ENCODE data around the gene DOCK2.
A peak's percentile ranks its signal among the peaks of the same experiment; 100 is the strongest.
"Not testable (repeated sequence)": the region's sequence is repeated elsewhere in the genome, so short reads cannot be mapped to it uniquely, and the experiment has no call there.

DOCK2 gene

DNA sequence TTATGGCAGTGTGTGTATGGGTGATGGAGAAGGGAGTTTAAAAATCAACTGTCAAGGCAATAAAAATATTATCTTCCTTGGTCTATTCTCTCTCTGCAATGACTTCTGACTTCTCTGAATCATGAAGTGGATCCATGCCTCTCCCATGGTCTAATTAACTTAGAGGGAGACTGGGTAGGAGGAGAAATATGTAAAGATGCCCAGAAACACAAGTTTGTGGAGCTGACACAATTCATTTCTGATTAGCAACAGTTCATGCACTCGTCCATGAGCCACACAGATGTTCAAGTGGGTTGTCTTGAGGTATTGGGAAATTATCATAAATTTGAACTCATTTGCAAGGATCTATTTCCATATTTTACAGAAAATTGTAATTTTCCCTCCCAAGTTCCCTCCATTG lies 305.1 kb downstream of the DOCK2 start:
- Mint-ChIP-seq H3K27me3 (no peaks in the 10 kb centered on the region), H3K36me3 (peaks cover 15 to 41% of the 10 kb centered on the region in 2 donors), H3K4me1 (peaks cover 11 to 13% of the 10 kb centered on the region in 2 donors), H3K27ac (no peak overlapping the region), H3K9me3 (no peaks in the 10 kb centered on the region), H3K4me3 (no peak overlapping the region)
- no peak for ATAC-seq (replicated peaks)
- DNase-seq: no peak

DNA sequence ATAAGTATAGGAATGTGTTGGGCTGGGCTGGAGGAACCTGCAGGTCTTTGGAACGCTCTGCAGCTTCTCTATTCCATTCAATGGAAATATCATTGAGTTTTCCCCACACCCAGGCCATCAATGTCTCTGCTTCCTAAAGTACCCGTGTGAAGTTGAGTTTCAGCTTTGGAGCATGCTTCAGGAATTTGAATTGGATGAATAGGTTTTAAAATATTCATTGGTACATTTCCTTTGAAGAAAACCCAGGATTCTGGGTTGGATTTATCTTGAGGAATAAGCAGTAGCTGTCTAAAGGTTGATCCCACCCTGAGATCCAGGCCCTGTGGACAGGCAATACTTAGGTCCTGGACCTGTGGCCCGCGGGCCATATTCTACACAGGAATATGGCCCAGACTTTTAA lies 306.0 kb downstream of the DOCK2 start:
- H3K27me3 Mint-ChIP-seq: no peaks in the 10 kb centered on the region
- no peak overlapping the region for H3K4me3 Mint-ChIP-seq
- ATAC-seq (replicated peaks) (no peak), DNase-seq (no peak)
- H3K36me3 Mint-ChIP-seq: peaks cover 22 to 44% of the 10 kb centered on the region in 2 donors
- no peak overlapping the region for H3K27ac Mint-ChIP-seq
- H3K9me3 Mint-ChIP-seq: no peaks in the 10 kb centered on the region
- H3K4me1 Mint-ChIP-seq: peaks cover 12 to 13% of the 10 kb centered on the region in 2 donors

DNA sequence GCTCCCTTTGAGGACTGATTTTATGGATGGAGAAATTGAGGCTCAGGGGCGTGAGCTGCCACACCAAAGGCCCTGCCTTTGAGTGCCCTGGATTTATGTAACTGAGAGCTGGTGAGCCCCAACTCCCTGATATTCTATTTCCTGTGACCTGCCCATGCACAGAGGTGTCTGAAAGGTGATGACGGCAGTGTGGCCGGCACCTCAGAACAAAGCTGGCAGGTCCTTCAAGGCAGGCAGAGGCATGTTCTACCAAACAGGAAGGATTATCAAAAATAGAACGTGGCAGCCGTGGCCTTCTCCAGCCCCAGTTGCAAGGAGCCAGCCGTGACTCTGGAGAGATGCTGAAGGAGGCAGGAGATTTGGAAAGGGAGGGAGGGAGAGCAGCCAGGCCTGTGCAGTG lies 307.0 kb downstream of the DOCK2 start:
- H3K4me3 Mint-ChIP-seq: no peak overlapping the region
- DNase-seq: no peak
- peaks cover 30 to 50% of the 10 kb centered on the region in 2 donors for H3K36me3 Mint-ChIP-seq
- no peaks in the 10 kb centered on the region for H3K9me3 Mint-ChIP-seq
- no peaks in the 10 kb centered on the region for H3K27me3 Mint-ChIP-seq
- peaks cover 13 to 17% of the 10 kb centered on the region in 2 donors for H3K4me1 Mint-ChIP-seq
- ATAC-seq (replicated peaks): no peak
- H3K27ac Mint-ChIP-seq: peak overlapping the region; percentile 27

DNA sequence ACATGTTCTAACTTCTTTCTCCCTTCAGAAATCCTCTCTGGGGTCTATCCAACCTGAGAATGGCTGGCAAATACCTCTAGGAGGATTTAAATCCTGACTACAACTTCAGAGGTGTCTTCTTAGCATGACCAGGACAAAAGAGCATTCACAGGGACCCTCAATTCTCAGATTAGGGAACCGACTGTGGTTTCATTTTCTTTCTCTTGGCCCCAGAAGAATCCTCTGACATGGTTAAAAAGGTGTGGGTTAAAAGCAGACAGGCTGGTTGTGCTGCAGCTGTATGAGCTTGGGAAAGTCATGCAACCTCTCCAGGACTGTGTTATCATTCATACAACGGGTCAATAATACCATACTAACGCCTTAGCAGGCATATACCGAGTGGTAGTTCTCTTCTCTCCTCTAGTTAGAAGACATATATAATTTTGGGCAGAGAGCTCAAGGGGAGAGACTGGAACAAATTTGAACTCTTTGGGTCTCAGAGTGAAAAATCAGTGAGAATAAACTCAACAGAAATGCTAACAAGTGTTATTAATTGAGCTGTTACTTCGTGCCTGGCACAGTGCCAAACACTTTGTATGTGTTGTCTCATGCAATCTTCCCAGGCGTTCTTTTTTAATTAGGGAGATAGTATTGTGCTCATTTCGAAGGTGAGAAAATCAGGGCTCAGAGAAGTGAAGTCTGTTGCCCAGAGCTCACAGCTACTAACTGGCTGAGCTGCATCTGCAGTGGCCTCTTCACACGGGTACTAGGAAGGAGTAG lies 308.0 kb downstream of the DOCK2 start:
- H3K27me3 Mint-ChIP-seq: no peaks in the 10 kb centered on the region
- DNase-seq (no peak), ATAC-seq (replicated peaks) (no peak)
- peaks cover 16 to 17% of the 10 kb centered on the region in 2 donors for H3K4me1 Mint-ChIP-seq
- H3K4me3 Mint-ChIP-seq: no peak overlapping the region
- peaks cover 36 to 54% of the 10 kb centered on the region in 2 donors for H3K36me3 Mint-ChIP-seq
- H3K27ac Mint-ChIP-seq: peak overlapping the region; percentile 68
- no peaks in the 10 kb centered on the region for H3K9me3 Mint-ChIP-seq

DNA sequence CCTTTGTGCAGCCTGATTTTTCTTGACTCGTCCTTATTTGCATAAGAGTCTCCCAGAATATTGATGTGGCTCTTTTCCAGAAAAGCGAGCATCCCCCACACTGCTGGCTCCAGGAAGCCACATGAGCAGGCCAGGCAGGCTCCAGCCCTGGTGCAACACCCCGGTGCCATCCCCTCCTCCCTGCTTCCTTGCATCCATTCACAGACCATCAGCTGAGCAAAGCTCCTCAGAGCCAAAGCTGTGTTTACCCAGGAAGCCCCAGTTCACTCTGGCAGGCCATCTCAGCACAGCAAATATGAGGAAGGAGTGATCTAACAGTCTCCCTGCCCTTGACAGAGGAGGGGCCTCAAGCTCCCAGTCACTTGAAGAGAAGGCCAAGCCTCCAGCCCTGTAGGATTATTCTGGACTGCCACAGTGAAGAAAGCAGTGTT lies 308.8 kb downstream of the DOCK2 start:
- no peak for ATAC-seq (replicated peaks)
- Mint-ChIP-seq H3K27ac (peak overlapping the region; percentile 84), H3K27me3 (no peaks in the 10 kb centered on the region), H3K4me3 (no peak overlapping the region), H3K9me3 (no peaks in the 10 kb centered on the region), H3K4me1 (peaks cover 16 to 17% of the 10 kb centered on the region in 2 donors), H3K36me3 (peaks cover 39 to 60% of the 10 kb centered on the region in 2 donors)
- DNase-seq: no peak

DNA sequence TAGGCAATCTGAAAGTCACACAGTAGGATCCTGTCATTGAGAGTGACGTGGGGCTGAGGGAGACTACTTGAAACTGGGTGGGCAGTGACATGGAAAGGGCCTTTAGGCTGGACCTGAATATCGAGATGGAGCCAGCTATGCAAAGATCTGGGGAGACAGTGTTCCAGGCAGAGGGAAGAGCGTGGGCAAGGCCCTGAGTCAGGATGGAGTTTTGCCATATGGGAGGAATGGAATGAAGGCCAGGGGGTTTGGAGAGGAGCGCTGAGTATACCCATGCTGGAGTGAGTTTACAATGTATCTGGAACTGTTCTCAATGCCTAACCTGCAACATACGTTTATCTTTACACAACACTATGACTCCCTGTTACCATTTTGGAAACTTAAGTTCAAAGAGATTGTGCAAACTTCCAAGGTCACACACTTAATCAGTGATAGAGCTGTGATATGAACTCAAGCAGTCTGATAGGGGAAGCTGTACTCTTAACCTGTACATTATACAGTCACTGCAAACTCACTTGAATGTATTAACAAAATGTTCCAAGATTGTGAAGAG lies 309.7 kb downstream of the DOCK2 start:
- Mint-ChIP-seq H3K9me3 (no peaks in the 10 kb centered on the region), H3K4me1 (peaks cover 13 to 16% of the 10 kb centered on the region in 2 donors), H3K27ac (no peak overlapping the region), H3K4me3 (no peak overlapping the region), H3K36me3 (peaks cover 38 to 60% of the 10 kb centered on the region in 2 donors), H3K27me3 (no peaks in the 10 kb centered on the region)
- ATAC-seq (replicated peaks): no peak
- DNase-seq: no peak

DNA sequence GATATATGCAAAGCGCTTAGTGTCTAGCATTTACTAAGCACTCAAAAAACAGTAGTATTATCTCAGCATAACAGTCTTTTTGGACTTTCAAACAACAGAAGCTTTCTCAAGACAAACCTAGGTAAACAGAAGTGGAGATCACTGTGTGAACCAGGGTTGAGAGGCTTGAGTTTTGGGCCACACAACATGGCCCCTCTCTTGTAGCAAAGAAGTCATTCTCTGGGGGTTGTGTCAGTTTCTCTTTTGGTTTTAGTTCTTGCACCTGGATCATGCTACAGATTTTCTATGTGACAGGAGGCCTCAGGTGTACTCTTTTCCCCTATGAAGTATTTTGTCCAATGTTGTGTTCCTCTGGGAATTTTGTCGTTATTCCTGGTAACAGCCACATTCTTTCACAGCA lies 313.3 kb downstream of the DOCK2 start:
- Mint-ChIP-seq H3K36me3 (peaks cover 50 to 68% of the 10 kb centered on the region in 2 donors), H3K4me3 (no peak overlapping the region), H3K4me1 (peaks cover 12 to 14% of the 10 kb centered on the region in 2 donors), H3K27me3 (no peaks in the 10 kb centered on the region), H3K27ac (no peak overlapping the region), H3K9me3 (no peaks in the 10 kb centered on the region)
- DNase-seq (no peak), ATAC-seq (replicated peaks) (no peak)

DNA sequence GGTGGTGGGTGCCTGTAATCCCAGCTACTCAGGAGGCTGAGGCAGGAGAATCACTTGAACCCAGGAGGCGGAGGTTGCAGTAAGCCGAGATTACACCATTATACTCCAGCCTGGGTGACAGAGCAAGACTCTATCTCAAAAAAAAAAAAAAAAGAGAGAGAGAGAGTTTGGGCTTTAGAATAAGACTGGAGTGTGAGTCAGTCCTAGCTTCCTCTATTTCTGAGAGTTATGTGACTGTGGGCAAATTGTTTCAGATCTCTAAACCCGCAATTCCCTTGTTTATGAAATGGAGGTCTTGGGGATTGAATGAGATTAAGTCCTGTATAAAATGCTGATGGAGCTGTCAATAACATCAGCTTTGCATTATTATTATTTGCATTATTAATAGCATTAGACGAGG lies 316.1 kb downstream of the DOCK2 start:
- not testable (repeated sequence) for H3K9me3 Mint-ChIP-seq, H3K27me3 Mint-ChIP-seq, DNase-seq, H3K27ac Mint-ChIP-seq, H3K4me3 Mint-ChIP-seq
- Mint-ChIP-seq H3K4me1 (peaks cover 9 to 12% of the 10 kb centered on the region in 2 donors), H3K36me3 (peaks cover 31 to 44% of the 10 kb centered on the region in 2 donors)
- peak; percentile 74 to 78 for ATAC-seq (replicated peaks)

DNA sequence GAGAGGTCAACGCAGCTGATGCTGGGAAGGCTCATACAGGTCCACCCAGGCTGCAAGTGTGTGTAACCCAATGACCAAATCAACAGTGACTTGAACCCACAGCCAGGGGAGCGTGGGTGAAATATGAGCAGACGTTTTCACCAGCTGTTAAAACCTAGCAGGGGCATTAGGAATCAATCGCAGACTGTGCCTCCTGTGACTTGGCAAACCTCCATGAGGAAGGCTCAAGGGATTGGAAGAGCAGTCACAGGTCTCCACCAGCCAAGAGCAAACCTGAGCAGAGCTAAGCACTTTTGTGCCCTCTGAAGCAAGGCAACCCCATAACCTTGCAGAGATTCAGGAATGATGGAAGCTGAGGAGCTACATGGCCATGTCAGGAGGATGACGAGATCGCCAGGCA lies 317.7 kb downstream of the DOCK2 start:
- Mint-ChIP-seq H3K27ac (peak overlapping the region; percentile 37), H3K27me3 (no peaks in the 10 kb centered on the region), H3K4me1 (peaks cover 6 to 8% of the 10 kb centered on the region in 2 donors), H3K36me3 (peaks cover 24 to 40% of the 10 kb centered on the region in 2 donors), H3K9me3 (no peaks in the 10 kb centered on the region), H3K4me3 (no peak overlapping the region)
- ATAC-seq (replicated peaks): no peak
- DNase-seq: no peak

DNA sequence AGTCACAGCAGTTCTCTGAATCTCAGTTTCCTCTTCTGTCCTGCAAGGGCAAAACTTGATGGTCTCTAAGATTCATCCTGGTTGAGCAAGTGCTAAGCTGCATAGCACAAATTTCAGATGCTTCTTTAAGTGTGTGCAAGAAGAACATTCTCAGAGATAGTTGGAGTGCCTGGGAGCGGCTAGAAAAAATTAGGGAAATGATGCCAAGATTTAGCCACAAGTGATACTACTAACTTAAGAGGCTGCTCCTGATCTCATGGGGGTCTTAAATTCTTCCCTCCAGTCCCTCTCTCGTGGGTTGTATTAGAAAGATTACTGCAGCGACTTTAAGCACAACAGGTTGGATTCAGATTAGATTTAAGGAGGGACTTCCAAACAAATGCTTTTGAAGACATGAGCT lies 319.1 kb downstream of the DOCK2 start:
- no peak overlapping the region for H3K4me3 Mint-ChIP-seq
- DNase-seq (no peak), ATAC-seq (replicated peaks) (no peak)
- peaks cover 16 to 29% of the 10 kb centered on the region in 2 donors for H3K36me3 Mint-ChIP-seq
- H3K27me3 Mint-ChIP-seq: no peaks in the 10 kb centered on the region
- no peaks in the 10 kb centered on the region for H3K9me3 Mint-ChIP-seq
- H3K27ac Mint-ChIP-seq: no peak overlapping the region
- H3K4me1 Mint-ChIP-seq: peaks cover 6 to 8% of the 10 kb centered on the region in 2 donors

DNA sequence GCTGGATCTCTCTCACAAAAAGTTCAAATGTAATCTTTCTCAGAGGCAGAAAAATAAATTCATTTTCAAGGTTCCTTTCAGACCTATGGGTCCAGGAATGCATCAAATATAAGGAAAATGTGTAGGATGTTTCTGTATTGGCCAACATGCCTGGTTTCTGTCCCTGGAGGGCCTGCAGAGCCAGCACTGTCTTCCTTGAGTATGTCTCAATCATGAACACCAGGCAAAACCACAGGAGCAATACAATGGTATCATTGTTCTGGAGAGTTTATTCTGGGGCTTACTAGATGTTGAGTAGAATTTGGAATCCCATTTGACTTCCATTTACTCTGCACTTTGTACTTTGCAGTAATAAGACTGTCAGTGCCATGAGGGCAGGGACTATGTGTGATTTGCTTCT lies 319.7 kb downstream of the DOCK2 start:
- ATAC-seq (replicated peaks) (no peak), DNase-seq (no peak)
- no peaks in the 10 kb centered on the region for H3K27me3 Mint-ChIP-seq
- peaks cover 17 to 27% of the 10 kb centered on the region in 2 donors for H3K36me3 Mint-ChIP-seq
- H3K4me1 Mint-ChIP-seq: peaks cover 6 to 8% of the 10 kb centered on the region in 2 donors
- H3K4me3 Mint-ChIP-seq: no peak overlapping the region
- no peaks in the 10 kb centered on the region for H3K9me3 Mint-ChIP-seq
- H3K27ac Mint-ChIP-seq: no peak overlapping the region

DNA sequence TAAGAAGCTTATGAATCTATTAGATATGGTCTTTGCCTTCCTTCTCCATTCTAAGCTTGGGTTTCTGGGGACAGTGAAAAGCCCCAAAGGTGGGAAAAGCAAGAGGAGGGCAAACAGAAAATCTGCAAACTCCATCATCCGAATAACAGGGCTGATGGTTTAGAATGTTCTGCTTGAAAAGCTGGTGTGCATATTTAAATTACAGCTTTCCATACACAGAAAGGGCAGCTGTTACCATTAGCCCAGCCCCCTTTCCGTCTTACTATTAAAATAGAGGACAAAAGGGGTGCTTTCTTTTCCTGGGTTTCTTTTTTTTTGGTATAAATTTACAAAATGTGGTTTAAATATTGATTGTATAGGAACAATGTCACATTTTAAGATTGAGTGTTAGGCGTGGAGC lies 321.2 kb downstream of the DOCK2 start:
- no peak overlapping the region for H3K27ac Mint-ChIP-seq
- no peak overlapping the region for H3K4me3 Mint-ChIP-seq
- no peaks in the 10 kb centered on the region for H3K27me3 Mint-ChIP-seq
- DNase-seq (no peak), ATAC-seq (replicated peaks) (no peak)
- no peaks in the 10 kb centered on the region for H3K9me3 Mint-ChIP-seq
- peaks cover 8 to 9% of the 10 kb centered on the region in 2 donors for H3K4me1 Mint-ChIP-seq
- H3K36me3 Mint-ChIP-seq: peaks cover 16 to 33% of the 10 kb centered on the region in 2 donors

DNA sequence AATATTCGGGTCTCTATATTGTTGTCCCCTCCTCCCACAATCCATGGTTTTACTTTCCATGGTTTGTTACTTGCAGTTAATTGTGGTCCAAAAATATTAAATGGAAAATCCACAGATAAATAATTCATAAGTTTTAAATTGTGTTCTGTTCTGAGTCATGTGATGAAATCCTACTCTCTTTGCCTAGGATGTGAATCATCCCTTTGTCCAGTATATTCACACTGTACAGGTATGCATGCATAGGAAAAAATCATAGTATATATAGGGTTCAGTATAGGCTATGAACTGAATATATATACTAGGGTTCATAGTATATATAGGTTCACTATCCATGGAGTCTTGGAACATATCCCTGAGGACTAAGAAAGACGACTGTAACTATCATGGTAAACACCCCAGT lies 323.6 kb downstream of the DOCK2 start:
- no peak overlapping the region for H3K4me3 Mint-ChIP-seq
- H3K27ac Mint-ChIP-seq: no peak overlapping the region
- H3K27me3 Mint-ChIP-seq: no peaks in the 10 kb centered on the region
- ATAC-seq (replicated peaks) (no peak), DNase-seq (no peak)
- no peaks in the 10 kb centered on the region for H3K9me3 Mint-ChIP-seq
- H3K4me1 Mint-ChIP-seq: peaks cover 11 to 15% of the 10 kb centered on the region in 2 donors
- peaks cover 16 to 33% of the 10 kb centered on the region in 2 donors for H3K36me3 Mint-ChIP-seq

DNA sequence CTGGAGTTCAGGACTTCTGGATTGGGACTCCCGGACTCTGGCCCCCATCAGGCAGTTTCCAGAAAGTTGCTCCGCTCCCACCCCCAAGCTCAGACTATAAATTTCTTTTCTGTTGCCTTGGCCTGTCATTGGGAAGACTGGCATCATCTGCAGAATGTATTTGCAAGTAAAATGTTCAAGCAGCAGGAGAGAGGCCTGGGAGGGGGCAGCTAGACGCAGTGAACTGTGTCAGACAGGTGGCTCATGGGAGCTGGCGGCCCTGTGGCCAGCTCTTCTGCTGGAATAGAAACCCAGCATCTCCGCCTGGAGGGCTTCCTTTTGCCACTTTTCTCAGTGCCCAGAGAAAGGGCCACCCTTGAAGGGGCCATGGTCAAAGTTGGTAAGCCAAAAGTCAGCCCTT lies 327.2 kb downstream of the DOCK2 start:
- H3K36me3 Mint-ChIP-seq: peaks cover 22 to 44% of the 10 kb centered on the region in 2 donors
- H3K4me3 Mint-ChIP-seq: no peak overlapping the region
- no peak overlapping the region for H3K27ac Mint-ChIP-seq
- H3K9me3 Mint-ChIP-seq: no peaks in the 10 kb centered on the region
- ATAC-seq (replicated peaks): no peak
- no peaks in the 10 kb centered on the region for H3K27me3 Mint-ChIP-seq
- no peak for DNase-seq
- H3K4me1 Mint-ChIP-seq: peaks cover 12 to 15% of the 10 kb centered on the region in 2 donors

DNA sequence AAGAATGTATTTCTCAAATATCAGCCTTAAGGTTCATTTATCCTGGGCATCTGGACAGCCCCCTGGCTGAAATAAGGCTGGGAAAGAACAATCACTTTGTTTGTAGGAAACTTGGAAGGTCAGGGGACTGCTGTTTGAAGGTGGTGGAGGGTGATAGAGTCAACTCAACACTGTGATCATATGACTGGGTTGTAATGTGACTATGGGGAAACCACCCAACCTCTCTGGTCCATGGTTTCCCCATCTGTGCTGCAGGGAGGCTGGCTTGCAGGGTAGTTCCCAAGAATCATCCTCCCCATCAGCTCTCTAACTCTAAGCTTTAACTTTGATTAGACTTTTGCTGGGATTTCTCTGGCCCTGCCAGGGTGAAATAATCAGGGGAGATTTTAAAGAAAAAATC lies 333.3 kb downstream of the DOCK2 start:
- no peaks in the 10 kb centered on the region for H3K27me3 Mint-ChIP-seq
- H3K9me3 Mint-ChIP-seq: no peaks in the 10 kb centered on the region
- DNase-seq (peak; percentile 5), ATAC-seq (replicated peaks) (peak; percentile 59 to 89)
- H3K4me1 Mint-ChIP-seq: peaks cover 10 to 18% of the 10 kb centered on the region in 2 donors
- H3K4me3 Mint-ChIP-seq: no peak overlapping the region
- H3K36me3 Mint-ChIP-seq: peaks cover 18 to 57% of the 10 kb centered on the region in 2 donors
- peak overlapping the region; percentile 72 for H3K27ac Mint-ChIP-seq
